HK-2 (cell line): ENCODE data around the gene ADAM12.
A peak's percentile ranks its signal among the peaks of the same experiment; 100 is the strongest.

Source experiments
- DNase-seq: peaks from one replicate; pipeline ENCODE4 v3.0.0-alpha.2; 2018; ENCODE audit not compliant: unreplicated experiment

Gene ADAM12

DNA sequence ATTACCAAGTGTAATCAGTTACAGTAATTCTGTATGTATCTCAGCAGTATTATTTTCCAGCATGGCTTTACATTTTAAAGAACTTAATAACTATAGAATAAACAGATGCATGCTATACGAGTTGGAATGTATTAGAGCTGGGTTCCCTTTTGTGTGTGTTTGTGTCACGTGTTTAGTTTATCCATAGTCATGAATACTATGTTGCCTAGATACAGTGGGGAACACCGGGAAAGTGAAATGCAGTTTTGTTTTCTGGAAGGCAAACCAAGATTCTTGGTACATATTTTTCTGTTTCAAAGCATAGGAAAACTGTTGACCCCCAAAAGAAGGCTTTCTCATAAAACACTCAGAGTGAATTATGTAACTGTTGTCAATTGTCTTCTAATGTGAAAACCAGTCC, 372.9 kb downstream of the ADAM12 start:
- no peak for DNase-seq

DNA sequence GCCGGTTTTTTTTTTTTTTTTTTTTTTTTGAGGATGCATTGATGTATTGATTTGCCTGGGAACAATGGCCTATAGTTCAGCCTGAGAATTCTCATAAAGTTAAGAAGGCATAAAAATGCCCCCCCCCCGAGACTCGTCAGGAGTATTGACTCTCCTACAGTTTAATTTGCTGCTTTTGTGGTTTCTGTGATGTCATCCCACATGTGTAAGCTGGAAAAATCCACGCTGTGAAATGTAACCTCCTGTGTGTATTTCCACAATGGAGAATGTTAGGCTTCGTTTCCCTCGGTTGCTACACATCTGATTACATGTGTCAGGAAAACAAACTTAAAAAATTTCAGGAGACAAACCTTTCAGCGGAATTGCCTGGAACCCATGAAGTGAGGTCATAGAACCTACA, 374.0 kb downstream of the ADAM12 start:
- DNase-seq: peak; percentile 39

DNA sequence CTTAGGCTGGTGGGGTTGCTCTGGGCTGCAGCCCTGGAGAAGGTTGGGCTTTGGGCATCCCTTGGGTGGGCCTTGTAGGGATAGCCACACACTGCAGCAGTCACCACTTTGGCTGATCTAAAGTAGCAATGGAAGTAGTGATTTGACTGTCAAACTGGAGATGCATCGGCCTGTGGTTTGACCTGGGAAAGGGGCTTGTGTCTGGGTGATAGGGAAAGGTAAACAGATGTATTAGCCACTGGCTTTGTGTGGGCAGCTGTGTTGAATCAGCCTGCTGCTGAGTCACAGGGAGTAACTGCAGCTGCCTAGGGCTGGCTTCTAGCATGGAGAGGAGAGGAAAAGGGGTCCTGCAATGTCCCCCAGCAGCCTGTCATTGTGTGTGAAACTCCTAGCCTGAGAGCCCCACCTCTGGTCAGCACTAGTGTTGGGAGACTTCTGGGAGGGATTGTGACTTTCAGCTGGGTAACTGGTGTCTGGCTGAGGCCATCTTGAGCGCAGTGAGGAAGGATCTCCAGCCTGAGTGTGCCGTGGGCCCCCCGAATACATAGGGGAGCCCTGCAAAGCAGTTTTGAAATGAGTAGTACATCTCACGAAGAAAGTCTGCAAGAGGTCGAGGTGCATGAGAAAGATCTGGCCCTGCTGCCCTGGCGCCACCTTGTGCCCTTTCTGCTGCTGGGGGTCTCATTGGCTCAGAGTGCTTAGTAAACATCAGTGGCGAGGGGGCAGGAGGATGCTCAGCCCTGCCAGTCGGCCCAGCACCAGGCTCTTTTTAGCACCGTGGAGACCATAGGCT, 374.6 kb downstream of the ADAM12 start:
- peak; percentile 63 for DNase-seq

DNA sequence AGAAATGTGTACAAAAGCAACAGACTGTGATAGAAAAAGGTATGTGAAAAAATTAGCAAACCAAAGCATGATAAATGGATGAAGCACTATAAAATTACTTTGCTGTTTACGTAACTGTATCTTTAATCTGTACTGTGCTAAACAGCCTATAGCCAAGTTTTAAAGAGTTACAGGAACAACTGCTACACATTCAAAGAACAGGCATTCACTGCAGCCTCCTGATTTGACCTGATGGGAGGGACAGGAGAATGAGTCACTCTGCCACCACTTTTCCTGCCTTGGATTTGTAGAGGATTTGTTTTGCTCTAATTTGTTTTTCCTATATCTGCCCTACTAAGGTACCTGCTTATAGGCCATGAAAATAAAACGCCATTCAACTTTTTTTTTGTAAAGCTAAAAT, 375.8 kb downstream of the ADAM12 start:
- DNase-seq: no peak

DNA sequence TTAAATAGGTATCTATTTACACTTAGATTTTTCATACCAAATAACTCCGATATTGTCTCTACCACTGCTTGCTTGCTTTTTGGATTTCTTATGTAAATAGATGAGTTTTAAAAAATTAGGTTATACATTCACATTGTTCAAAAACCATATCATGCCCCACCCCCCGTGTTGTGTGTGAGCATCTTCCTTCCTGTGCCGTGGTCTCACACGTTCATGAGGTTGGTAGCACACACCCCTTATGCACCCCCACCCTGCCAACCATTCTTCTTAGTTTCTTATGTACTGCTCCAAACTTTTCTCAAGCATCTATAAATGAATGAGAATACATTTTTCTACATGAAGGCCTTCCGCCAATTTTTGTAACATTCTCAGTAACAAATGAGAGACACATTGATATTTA, 376.3 kb downstream of the ADAM12 start:
- no peak for DNase-seq

DNA sequence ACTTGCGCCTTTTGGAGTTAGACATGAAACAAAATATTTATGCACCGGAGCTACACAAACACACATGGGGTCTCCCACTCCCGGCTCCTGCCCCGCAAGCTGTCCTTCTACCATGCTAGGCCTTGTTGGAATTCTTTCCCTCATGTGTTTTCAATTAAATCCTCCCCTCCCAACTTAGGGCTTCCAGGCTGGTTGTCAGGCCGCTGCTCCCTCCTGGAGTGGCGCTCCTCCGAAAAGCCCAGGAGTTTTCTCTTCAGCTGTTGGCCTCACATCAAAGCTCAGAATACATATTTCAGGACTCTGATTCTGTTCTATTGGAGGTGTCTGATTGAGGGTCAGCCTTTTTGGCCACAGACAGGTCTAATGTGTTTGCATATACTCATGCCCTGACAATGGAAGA, 378.6 kb downstream of the ADAM12 start:
- no peak for DNase-seq

DNA sequence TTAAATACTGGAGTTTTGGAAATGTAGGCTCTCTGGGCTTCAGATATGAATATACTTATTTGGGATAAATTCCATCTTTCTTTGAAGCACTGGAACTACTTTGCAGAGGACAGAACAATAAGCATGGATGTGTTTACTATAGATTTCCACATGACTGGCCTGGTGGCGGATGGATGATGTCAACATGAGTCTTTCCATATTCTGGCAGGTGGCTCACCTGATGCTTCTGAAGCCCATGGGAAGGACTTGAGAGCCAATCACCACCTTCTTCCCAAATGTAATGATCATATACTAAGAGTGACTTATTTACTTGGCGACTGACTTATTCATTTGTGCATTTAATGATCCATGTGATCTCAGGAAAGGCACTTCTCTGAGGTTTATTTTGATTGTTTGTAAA, 381.4 kb downstream of the ADAM12 start:
- no peak for DNase-seq

DNA sequence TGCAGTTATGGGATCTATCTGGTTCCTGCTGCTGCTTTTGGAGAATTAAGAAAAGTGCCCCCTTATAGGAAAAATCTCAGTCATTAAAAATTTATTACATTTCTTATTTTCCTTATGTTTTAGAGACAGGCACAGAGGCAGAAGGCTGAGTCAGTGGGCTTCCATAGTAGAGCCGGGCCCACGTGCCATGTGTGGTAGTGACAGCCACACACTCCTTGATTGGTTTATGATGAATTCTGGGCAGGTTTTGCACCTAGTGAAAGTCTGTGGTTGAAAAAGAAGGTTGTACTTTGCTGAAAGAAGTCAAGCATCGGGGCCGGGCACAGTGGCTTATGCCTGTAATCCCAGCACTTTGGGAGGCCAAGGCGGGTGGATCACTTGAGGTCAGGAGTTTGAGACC, 382.0 kb downstream of the ADAM12 start:
- DNase-seq: no peak

DNA sequence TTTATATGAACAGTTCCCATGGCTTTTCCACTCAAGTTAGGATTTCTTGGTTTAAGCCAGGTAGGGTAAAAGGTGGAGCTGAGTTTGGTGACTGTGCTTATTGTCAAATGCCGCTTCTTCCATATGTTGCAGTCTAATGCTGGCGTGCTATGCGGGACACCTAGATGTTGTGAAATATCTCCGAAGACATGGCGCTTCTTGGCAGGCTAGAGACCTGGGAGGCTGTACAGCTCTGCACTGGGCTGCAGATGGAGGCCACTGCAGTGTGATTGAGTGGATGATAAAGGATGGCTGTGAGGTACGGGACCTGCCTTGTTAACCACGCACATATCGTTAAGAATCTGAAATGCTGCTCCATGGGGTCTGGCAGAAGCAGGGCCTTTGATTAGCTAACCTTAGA, 383.5 kb downstream of the ADAM12 start:
- no peak for DNase-seq

DNA sequence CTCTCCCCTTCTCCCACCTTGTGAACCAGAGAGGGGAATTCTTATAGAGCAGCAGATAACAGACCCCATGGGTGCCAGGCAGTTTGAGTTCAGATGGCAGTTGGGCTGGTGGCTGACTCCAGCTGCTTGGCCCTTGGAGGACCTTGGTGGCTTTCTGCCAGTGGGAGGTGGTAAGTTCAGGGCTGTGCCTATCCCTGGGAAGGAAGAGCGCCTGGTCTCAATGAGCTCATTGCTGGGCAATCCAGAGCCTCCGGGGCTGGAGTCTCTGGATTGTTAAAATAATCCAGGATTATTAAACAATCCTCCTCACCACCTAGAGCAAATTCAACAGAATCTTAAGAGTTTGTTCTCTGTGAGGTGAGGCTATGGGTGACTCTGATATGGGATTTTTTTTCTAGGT, 386.7 kb downstream of the ADAM12 start:
- no peak for DNase-seq

DNA sequence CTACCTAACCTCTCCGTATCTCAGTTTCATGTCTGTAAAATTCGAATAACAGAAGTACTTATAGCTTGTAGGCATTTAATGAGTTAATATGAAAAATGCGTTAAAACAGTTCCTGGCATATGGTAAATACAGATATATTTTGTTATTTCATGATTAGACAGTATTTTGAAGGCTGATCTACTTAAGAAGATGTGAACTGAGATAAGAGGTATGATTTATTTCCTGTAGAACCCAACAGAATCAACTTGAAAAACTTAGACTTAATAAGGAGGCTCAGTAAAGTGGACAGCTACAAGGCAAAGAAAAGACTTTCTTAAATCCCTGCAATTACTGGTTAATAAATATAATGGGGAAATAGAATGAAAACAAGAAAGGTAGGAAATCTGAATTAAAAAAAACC, 388.6 kb downstream of the ADAM12 start:
- DNase-seq: no peak

DNA sequence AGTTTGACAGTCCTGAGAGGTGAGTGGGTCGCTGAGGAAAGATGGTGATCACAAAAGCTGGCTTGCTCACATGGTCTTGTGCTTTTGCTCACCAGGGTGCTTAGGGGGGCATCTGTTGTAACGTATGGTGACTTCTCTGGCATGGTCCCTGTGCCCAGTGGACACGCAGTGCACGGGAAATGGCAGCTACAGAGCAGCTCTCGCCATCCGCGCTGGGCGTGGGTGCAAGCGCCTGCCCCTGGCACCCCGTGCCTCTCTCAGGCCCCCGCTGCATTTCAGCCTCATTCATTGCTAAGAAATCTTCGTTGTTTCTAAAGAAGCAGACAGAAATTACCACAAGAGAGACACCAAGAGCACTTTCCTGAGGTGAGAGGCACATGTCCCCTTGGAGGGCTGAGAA, 390.7 kb downstream of the ADAM12 start:
- DNase-seq: no peak

DNA sequence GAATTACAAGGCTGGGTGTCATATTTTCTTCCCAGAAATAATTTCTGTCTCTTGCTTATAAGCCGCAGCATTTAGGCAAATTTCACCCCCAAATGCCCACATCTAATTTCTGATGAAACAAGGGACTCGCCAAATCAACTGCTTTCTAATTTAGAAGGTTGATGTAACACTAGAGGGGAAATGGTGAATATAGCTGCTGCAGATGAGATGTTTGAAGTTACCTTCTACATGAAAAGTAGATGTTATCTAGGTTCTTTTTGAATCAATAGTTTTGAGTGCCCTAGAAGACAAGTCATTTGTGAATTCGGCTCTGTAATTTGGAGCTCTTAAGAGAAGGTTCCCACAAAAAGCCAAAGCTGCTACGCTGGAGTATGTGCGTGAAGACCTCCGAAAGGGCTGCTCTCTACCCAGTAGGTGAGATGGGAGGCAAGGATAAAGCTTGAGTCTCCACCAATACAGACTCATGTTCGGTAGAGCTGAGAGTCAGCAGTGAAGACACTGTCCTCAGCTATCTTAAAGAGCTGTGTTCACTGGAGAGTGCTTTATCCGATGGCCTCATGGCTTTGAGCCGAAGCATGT, 392.5 kb downstream of the ADAM12 start:
- DNase-seq: no peak

DNA sequence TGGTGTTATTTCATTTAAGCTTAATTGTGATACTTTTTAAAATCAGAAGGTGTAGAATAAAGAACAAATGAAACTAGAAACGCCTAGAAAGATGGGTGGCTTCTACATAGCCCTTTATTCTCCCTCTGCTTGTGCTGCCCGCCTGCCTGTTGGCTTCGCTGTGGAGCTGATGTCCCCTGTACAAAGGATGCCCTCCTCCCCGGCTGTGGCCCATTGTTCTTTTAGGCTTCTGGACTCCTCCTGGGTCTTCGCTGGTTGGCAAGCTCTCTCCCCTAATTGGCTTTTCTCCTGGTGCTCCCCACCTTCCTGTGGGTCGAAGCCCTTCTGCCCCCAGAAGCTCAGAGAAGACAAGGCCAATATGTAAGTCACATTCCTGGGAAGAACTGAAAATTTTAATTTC, 393.7 kb downstream of the ADAM12 start:
- no peak for DNase-seq

DNA sequence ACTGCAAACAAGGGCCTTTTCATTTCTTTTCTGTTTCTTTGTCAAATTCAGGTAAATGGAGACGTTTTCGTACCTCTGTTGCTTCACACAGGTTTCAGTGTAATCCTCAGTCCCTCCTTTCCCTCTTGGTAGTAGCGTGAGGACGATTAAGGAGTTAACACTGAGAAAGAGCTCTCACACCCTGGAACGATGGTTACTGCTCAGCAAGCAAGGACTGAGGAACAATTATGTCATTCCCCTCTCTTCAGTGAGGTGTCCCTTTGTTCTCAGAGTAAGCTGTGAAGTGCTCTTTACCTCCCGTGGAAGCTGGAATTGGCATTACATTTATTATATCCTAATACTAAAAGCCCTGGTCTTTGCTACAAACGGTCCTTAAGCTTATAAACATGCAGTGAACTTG, 396.0 kb downstream of the ADAM12 start:
- DNase-seq: no peak

DNA sequence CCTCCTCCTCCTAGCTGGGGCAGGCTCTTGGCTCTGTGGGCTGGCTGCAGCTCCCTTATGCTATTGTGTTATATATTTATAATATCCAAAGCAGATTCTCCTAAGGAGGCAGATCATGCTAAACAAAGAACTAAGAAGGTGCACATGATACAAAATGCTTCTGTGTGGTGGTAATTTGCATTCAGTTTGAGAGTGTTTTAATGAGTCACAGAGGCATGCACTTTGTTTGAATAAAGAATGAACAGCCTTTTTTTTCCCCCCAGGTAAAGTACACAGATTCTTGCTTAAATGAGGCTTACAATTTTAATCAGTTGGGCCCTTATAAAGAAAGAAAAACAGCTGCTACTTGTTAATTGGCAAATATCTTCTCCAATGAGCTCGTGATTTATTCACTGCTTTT, 396.9 kb downstream of the ADAM12 start:
- no peak for DNase-seq

DNA sequence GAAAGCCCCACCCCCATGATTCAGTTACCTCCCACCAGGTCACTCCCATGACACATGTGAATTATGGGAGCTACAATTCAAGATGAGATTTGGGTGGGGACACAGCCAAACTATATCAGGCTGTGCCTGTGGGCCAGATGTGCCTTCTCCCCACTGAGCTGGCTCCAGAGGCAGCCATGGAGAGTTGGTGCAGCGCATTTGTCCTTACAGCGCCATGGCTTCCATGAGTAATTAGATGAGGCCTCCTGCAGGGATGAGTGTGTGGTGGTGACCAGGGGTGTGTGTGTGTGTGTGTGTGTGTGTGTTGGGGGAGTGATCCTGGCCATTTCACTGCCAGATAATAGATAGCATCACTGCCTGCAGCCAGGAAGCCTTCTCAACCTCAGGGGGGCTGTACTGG, 397.3 kb downstream of the ADAM12 start:
- DNase-seq: no peak

DNA sequence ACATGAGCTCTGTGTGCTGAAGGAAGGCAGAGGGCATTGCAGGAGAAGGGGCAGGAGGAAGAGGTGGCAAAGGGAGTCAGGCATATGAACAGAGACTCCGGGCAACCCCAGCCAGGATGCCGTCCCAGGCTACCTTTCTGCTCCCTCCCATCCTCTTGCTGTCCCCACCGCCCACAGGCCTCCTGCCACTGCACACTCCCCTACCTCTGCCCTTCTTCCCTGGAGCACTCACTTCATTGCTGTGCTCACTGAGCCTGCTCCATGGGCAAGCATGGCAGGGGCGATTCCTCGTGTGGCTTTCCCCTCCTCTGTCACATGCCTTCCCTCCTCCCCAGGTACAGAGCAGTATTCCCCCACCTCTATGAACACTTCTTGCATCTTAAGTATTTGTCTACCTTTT, 398.5 kb downstream of the ADAM12 start:
- no peak for DNase-seq

DNA sequence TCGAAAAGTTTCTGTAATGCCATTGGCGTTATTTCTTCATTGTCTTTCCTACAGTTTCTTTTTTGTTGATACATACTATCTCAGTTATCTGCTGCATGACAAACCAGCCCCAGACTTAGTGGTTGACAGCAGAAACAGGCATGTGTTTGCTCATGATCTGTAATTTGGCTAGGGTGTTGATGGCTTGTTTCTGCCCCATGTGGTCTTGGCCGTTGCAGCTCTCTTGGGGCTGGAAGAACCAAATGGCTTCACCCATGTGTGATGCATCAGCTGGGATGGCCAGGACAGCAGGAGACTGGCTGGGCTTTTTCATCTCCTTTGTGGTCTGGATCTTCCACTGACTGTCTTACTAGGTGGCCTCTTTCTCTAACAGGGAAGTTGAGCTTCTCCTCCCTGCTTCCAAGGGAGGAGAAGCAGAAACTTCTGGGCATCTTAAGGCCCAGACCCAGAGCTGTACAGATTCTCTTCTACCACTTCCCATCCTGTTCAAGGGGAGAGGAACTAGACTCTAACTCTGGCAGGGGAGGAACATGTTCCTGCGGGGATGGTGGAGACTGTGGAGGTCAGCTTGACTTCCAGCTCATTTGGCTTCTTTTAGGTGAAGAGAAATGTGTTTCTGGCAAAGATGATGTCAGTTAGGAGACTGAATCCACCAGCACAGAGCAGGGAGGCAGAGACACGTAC, 402.6 kb downstream of the ADAM12 start:
- no peak for DNase-seq

DNA sequence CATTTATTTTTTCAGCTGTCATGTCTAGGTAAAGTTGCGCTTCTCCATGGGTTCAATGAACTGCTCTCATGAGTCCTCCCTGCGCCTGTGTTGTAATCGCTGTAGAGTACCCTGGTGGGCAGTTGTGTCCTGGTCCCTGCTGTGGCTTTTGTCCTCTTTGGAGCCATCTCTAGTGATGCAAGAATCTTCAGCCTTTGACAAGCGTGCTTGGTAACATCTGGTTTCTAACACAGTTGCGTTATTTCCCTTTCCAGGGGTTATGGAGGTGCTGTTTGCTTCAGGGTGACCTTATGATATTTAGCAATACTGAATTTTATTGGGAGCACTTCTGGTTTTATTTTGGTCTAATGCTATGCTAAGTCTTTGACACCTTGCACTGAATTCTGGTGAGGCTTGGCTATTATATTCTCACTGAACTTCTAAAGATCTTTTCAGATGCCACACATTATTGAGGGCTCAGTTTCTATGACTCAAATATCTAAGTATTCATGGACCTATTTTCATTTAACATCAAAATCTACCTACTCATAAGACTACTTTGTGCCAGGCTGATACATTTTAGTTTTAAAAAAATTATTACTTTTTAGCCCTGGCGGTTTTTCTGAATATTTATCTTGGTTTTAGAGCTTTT, 403.3 kb downstream of the ADAM12 start:
- DNase-seq: no peak

DNA sequence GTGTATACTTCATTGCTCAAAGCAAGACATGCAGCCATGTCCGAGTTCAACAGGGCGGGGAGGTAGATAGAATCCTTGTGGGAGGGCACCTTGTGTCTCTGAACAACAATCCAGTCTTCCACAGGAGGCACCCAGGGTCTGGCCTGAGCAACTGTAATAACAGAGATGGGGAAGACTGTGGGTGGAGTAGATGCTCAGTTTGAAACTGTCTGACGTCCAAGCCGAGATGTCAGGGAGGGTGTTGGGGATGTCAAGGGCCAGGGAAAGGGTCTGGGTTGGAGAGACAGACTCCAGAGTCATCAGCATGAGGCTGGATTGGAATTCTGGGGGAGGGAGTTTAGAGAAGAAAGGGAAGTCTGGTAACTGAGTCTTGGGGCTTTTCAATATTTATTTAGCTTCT, 403.9 kb downstream of the ADAM12 start:
- DNase-seq: no peak

DNA sequence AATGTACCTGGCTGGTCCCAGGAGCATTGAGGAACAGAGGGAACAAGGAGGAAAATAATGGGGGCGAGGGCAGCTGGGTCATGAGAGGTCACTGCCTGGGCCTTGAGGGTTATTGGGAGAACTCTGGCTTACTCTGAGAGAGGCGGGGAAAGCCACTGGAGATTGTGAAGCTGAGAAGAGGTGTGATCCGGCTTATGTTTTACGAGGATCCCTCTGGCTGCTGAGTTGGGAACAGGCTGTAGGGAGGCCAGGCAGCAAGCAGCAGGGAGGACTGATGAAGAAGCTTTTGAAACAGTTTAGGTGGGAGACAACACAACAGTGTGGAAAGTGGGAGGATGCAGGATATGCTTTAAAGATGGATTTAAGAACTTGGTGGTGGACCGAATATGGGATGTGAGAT, 404.6 kb downstream of the ADAM12 start:
- DNase-seq: no peak

DNA sequence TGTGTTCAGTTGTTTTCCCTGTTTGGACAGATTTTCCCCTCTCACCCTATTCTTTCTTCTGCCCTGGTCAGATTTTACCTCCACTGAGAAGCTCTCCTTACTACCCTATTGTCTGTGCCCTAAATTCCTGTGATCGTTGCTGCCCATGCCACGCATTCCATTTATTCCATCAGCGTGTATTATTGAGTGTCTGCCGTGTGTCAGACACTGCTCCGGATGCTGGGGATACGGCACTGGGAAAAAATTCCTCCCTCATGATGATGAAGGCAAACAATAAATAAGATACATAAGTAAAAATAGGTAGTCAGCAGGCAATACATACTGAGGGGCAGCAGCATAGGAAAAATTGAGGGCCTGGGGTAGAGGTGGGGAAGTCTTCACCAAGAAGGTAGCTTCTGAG, 405.1 kb downstream of the ADAM12 start:
- DNase-seq: no peak
